ENCODE data around the gene PDE1A.

- no peak for TF ChIP-seq CTCF (IDR thresholded peaks at IDR 0.05)
- TF ChIP-seq EZH2 (IDR thresholded peaks at IDR 0.05; ENCODE audit: borderline replicate concordance, insufficient read depth, low read depth, low read length, poor library complexity, severe bottlenecking), result no peak
Observed at GRCh38 chr2:182366628-182367027, 60.2 kb downstream of the PDE1A start.

Measured in B cell (primary cell).